ENCODE results near the gene DTX3.

Gene DTX3

DNA sequence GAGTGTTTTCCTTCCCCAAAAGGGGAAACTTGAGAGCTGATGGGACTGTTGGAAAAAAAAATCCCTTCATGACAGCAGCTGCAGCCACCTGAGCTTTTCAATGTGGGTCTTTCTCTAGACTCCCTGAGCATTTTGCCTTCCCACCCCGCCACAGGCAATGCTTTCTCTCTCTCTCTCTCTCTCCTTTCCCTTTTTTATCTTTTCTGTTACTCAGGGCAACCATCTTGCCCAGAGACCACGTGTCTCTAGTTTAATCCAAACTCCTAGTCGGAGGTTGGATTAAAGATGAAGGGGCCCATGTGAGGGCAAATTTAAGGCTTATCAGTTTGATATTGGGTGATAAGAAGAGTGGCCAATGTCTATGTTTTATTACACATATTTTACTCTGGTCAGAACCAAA, 54.3 kb downstream of the DTX3 start:
- TF ChIP-seq, protein P1, sequence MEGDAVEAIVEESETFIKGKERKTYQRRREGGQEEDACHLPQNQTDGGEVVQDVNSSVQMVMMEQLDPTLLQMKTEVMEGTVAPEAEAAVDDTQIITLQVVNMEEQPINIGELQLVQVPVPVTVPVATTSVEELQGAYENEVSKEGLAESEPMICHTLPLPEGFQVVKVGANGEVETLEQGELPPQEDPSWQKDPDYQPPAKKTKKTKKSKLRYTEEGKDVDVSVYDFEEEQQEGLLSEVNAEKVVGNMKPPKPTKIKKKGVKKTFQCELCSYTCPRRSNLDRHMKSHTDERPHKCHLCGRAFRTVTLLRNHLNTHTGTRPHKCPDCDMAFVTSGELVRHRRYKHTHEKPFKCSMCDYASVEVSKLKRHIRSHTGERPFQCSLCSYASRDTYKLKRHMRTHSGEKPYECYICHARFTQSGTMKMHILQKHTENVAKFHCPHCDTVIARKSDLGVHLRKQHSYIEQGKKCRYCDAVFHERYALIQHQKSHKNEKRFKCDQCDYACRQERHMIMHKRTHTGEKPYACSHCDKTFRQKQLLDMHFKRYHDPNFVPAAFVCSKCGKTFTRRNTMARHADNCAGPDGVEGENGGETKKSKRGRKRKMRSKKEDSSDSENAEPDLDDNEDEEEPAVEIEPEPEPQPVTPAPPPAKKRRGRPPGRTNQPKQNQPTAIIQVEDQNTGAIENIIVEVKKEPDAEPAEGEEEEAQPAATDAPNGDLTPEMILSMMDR (conservative IDR thresholded peaks at IDR 0.05; ENCODE audit: low read depth, low read length) = no peak
- DNase-seq (ENCODE audit: low read depth) = no peak
- no peak overlapping the region for H3K4me3 ChIP-seq (ENCODE audit: low read length)
